SK-N-SH (cell line): ENCODE results near the gene PLXND1.

Source experiments
- GABPA ChIP-seq: IDR thresholded peaks from 2 replicates; pipeline ENCODE4 v1.4.0; 2012; ENCODE audit warnings: low read depth, mild to moderate bottlenecking
- MXI1 ChIP-seq: IDR thresholded peaks from 2 replicates; pipeline ENCODE4 v1.6.1; 2012; ENCODE audit warnings: mild to moderate bottlenecking, low read depth, low read length, improper control_type of control experiment
- POLR2AphosphoS5 ChIP-seq: IDR thresholded peaks from 2 replicates; pipeline ENCODE4 v1.6.1; 2012; ENCODE audit warnings: low read depth, low read length
- RFX5 ChIP-seq: IDR thresholded peaks from 2 replicates; pipeline ENCODE4 v1.6.1; 2012; ENCODE audit warnings: mild to moderate bottlenecking, improper control_type of control experiment, low read length
- TF ChIP-seq, protein P1 (sequence below): fragments of 200-600 bp; sonication (generic); IDR thresholded peaks from 2 replicates; pipeline ENCODE4 v1.6.1; 2017; ENCODE audit warnings: antibody characterized with exemption, mild to moderate bottlenecking, moderate library complexity

DNA sequence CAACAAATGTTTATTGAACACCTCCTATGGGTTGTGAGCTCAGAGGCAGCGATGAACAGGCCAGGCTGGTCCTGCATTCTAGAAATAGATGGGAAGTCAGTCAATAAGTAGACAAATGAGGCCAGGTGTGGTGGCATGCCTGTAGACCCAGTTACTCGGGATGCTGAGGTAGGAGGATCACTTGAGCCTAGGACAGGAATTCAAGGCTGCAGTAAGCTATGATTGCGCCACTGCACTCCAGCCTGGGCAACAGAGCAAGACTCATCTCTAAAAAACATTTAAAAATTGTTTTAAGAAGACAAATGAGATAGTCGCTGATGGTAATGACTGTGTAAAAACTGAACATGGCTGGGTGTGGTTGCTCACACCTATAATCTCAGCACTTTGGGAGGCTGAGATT is 82.4 kb downstream of the PLXND1 start:
- TF ChIP-seq, protein P1, sequence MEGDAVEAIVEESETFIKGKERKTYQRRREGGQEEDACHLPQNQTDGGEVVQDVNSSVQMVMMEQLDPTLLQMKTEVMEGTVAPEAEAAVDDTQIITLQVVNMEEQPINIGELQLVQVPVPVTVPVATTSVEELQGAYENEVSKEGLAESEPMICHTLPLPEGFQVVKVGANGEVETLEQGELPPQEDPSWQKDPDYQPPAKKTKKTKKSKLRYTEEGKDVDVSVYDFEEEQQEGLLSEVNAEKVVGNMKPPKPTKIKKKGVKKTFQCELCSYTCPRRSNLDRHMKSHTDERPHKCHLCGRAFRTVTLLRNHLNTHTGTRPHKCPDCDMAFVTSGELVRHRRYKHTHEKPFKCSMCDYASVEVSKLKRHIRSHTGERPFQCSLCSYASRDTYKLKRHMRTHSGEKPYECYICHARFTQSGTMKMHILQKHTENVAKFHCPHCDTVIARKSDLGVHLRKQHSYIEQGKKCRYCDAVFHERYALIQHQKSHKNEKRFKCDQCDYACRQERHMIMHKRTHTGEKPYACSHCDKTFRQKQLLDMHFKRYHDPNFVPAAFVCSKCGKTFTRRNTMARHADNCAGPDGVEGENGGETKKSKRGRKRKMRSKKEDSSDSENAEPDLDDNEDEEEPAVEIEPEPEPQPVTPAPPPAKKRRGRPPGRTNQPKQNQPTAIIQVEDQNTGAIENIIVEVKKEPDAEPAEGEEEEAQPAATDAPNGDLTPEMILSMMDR, result no peak
- TF ChIP-seq MXI1 (no peak), POLR2AphosphoS5 (no peak), RFX5 (no peak), GABPA (no peak)
